SKM-1 treated with dmso at 0.1 percent for 144 hours (cell line): Measurements from ENCODE around the gene SPEM1.

Source experiments
- DNase-seq: peaks from one replicate; lab custom pipeline; 2025; ENCODE audit not compliant: unreplicated experiment; lab: John Stamatoyannopoulos, UW

SPEM1 gene

GRCh38 chr17:7440113-7440833 is 20.1 kb downstream of the SPEM1 start:
- no peak for DNase-seq

DNA sequence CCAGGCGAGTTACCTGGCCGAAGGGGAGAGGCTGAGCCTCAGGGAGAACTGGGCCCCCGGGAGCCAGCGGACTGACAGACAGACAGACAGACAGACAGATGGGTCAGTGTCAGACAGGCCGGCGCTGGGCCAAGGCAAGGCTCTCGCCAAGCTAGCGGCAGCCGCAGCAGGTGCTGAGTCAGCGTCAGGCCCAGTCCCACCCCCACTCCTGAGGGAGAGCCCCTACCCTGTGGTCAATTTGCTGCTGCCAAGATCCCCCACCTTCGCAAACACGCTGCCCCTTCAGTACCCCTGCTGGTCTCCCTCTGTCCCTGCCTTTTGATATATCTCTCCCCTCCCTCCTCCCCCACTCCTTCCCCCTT is 20.7 kb downstream of the SPEM1 start:
- no peak for DNase-seq

DNA sequence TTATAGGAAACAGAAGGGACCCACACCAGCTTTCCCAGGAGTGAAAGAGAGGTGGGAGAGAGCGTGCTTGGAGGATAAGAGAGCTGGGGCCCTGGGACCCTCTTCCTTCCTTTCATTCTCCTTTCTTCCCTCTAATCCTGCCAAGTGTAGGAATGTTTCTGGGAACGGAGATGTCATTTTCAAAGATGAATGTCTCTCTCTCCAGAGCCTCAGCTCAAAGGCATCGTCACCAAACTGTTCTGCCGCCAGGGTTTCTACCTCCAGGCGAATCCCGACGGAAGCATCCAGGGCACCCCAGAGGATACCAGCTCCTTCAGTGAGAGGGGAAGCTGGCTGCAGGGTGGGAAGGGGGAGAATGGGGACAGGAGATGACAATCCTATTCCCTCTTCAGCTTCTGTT is 21.1 kb downstream of the SPEM1 start:
- DNase-seq = no peak

DNA sequence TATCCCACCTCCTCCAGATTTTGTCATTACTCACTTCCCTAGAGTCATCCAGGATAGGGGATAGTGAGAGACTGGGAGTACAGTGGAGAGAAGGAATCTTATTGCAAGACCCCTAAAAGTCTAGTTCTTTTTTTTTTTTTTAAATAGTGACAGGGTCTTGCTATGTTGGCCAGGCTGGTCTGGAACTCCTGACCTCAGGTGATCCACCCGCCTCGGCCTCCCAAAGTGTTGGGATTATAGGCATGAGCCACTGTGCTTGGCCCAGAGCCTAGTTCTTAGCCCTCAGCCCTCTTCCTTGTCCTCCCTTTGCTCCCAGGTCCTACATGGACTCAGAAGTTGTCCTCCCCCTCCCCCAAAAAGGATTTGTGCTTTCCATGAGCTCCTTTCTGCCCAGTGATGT is 22.0 kb downstream of the SPEM1 start:
- DNase-seq = no peak

DNA sequence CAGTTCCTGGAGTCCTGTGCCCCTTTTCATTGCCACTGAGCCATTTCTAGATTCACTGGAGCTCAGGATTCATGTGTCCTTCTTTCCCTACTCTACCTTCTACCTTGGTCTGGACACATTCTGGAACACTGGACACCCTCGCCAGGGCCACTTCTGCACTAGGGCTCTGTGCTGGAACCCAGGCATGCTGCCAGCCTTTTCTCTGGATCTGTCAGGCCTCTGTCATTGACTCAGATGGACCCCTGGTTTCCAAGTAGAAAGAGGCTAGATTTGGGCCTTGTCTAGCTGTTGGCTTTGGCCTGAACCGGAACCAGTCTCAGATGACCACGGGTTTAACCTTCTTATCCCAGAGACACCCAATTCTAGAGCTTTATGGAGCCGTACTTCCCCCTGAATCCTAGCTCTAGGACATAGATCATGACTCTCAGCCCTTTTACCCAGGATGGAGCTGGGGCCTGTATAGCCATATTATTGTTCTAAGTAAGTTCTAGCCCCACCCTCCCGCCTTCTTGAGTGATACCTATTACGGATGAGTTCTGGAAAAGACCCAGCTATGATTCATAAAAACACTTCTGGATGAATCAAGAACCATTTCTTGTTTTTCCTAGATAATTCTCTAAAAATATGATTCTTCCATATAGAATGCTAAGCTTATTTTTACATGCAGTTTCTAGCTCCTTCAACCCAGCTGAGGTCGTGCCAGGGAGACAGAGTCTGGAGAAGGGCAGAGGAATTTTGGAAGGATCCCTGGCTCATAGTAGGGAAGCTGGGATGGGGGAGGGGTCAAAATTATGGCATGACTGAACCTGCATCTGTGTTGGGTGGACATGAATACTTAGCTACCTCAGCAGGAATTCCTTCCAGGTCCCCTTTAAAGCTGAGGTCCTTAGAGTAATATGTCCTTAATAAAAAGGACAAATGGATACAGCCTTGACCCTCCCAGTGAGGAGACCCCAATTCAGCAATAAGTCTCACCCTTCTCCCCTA is 23.7 kb downstream of the SPEM1 start:
- no peak for DNase-seq

- DNase-seq = no peak
Observed at GRCh38 chr17:7444682-7445618, 24.8 kb downstream of the SPEM1 start, which contains the start of gene CHRNB1. Gene CHRNB1 (plus strand): TSS chr17:7445061. CDS start chr17:7445128, 67 bp downstream.

GRCh38 chr17:7445619-7445968 is 25.5 kb downstream of the SPEM1 start:
- DNase-seq = no peak

DNA sequence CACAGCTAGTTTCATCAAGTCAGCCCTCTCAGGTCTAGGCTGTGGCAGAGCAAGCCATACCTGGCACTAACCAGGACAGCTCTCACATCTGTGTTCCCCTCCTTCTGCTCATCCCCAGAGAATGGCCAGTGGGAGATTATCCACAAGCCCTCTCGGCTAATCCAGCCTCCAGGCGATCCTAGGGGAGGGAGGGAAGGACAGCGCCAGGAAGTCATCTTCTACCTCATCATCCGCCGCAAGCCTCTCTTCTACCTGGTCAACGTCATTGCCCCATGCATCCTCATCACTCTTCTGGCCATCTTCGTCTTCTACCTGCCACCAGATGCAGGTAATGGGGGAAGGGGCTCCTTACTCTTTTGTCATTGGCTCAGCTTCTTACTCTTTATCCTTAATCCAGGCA is 28.3 kb downstream of the SPEM1 start:
- DNase-seq = no peak

- no peak for DNase-seq
Observed at GRCh38 chr17:7459961-7460545, 39.9 kb downstream of the SPEM1 start.

- DNase-seq = no peak
Observed at GRCh38 chr17:7460850-7461660, 40.9 kb downstream of the SPEM1 start.

DNA sequence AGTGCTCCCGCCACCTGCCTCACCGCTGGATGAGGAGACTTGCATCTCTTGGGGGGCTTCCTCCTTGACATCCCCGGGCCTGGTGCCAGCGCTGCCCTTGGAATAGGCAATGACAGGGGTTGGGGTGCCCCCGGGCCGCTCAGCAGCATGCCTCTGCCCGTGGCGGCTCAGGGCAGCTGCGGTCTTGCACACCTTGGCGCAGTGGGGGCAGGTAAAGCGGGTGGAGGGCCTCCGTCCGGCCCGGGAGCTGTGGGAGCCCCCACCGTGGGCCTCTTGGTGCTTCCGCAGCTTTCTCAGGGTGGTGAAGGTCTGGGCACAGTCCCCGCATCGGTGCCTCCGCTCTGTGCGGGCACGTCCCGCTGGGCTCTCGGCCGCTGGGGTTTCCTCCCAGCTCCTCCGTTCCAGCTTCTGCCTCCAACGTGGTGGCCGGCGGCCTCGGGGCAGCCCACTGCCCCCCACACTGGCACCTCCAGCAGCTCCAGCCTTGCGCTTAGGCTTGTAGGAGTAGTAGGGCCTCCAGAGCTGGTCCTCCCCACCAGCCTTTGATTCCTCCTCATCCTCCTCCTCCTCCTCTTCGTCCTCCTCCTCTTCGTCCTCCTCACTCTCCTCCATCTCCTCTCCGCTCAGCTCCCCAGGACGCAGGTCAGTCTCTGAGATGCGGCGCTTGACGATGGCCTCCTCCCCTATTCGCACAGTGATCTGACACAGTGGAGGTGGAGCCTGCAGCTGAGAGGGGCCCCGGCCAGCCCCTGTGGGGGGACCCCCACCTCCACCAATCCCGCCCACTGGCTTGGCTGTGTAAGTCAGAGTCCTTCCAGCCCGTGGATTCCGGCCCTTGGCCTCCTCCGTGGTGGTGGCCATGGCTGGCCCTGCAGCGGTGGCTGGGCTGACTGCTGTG is 42.6 kb downstream of the SPEM1 start:
- no peak for DNase-seq

GRCh38 chr17:7463372-7463846 is 43.3 kb downstream of the SPEM1 start:
- no peak for DNase-seq

GRCh38 chr17:7464081-7464480 is 44.0 kb downstream of the SPEM1 start:
- no peak for DNase-seq

DNA sequence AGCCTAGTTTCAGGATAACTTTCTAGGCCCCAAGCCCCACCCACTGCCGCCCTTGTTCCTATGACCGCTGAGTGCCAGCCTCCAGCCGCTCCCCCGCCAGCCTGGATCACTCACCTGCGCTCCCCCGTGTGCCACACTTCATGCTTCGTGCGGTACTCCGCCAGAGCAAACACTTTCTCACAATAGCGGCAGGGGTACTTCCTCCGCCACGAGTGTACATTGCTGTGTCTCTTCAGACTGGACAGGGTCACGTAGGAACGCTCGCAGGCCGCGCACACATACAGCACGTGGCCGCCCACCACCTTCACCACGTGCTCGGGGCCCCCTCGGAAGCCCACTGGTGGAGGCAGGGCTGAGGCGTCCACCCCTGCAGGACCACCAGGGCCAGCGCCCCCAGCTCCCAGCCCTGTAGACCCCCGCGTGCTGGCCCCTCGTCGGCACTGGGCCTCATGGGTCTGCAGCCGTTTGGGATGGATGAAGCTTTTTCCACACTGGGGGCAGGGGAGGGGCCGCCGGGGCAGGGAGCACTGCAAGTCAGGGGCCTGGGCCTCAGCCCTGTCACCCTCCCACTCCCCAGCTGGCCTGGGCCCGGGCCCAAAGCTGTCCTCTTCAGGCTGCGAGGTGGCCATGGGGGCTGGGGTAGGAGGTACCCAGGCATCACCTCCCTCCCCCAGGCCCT is 45.6 kb downstream of the SPEM1 start:
- no peak for DNase-seq

DNA sequence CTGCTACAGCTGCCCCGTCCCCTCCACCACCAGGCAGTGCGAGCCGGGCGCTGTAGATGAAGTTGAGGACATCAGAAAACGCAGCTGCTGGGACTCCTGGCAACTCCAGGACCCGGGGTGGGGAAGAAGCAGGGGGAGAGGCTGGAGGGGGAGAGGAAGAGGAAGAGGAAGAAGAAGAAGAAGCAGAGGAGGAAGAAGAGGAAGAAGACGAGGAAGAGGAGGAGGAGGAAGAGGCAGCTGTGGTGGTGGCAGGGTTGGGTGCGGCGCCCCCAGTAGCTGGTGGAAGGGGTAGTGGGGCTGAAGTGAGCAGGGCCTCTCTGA is 46.2 kb downstream of the SPEM1 start:
- no peak for DNase-seq

GRCh38 chr17:7466639-7467341 is 46.7 kb downstream of the SPEM1 start:
- DNase-seq = no peak

DNA sequence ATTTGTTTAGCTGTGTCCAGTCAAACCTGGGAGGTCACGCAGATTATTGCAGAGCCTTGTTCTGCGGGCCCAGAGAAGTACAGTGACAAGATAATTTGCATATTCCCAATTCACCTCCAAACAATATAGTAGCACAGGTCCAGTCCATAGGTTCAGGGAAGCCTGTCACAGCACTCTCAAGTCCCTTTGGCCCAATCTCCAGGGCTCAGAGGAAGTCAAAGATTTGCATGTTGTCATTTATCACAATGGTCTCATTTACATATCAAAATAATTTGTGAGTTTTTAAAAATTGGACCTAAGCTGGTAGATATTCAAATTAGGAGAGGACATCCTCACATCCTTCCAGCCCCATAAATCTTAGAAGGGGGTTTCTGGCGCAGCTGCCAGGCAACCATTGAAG is 47.4 kb downstream of the SPEM1 start:
- no peak for DNase-seq

- DNase-seq = no peak
Observed at GRCh38 chr17:7468290-7468689, 48.2 kb downstream of the SPEM1 start.
